Prostate gland (tissue), 2 donors: Measurements from ENCODE around the gene GPR42. TPM values are rescaled to one million over a fixed set of nuclear protein-coding genes. Genes with fewer than 3 reads are reported as not detected.
A peak's percentile ranks its signal among the peaks of the same experiment; 100 is the strongest.

Experiments
- DNase-seq: peaks from one replicate; pipeline ENCODE4 v3.0.0-alpha.2; 2019; ENCODE audit warnings: low spot score
- H3K27ac ChIP-seq, 2 donors: fragments of 200-600 bp; sonication (generic); 2 replicates each; pipeline ENCODE4 v1.5.1; 2017 to 2019
- H3K27me3 ChIP-seq: fragments of 200-600 bp; sonication (generic); replicated peaks from 2 replicates; pipeline ENCODE4 v1.5.1; 2019; ENCODE audit not compliant: insufficient read depth
- H3K36me3 ChIP-seq, 2 donors: fragments of 200-600 bp; sonication (generic); 1 replicate in 1 of 2; 2 replicates in 1 of 2; pipeline versions ENCODE4 v1.5.1 to v1.8.1; 2017 to 2019
- H3K4me1 ChIP-seq: fragments of 200-600 bp; sonication (generic); replicated peaks from 2 replicates; pipeline ENCODE4 v1.5.1; 2019
- H3K4me3 ChIP-seq, 2 donors: fragments of 200-600 bp; sonication (generic); 2 replicates each; pipeline ENCODE4 v1.5.1; 2017 to 2019
- H3K9me3 ChIP-seq: fragments of 200-600 bp; sonication (generic); 2 replicates; pipeline ENCODE4 v1.5.1; 2017
- CTCF ChIP-seq, 4 experiments: fragments of 200-600 bp in 2 of 4; fragments of 450-650 bp in 2 of 4; sonication (generic) in 2 of 4; IDR thresholded peaks; 1 replicate in 3 of 4; 2 replicates in 1 of 4; pipeline ENCODE4 v1.5.1; 2016 to 2019; ENCODE audit warnings: antibody characterized with exemption in 4 of 4, mild to moderate bottlenecking in 2 of 4, moderate library complexity in 2 of 4
- POLR2A ChIP-seq: fragments of 450-650 bp; IDR thresholded peaks from one replicate; pipeline ENCODE4 v1.6.1; 2016; ENCODE audit warnings: antibody characterized with exemption, mild to moderate bottlenecking
- POLR2AphosphoS5 ChIP-seq: sonication (generic); formaldehyde crosslinking; IDR thresholded peaks from one replicate; pipeline ENCODE4 v1.6.1; 2017; ENCODE audit warnings: antibody characterized with exemption
- WGBS: methylation state at CpG from one replicate; pipeline ENCODE4 v1.1.5; 2018; 5-methylcytosine and 5-hydroxymethylcytosine counted together
- intact Hi-C: fragments of 100-400 bp; cut with DNase I; formaldehyde crosslinking; loops from one replicate; pipeline ENCODE4 v1.14.2; 2022
- total RNA-seq, 2 donors: library from RNA; depleted of rRNA; stranded (reverse); fragments of >200 nt; gene quantifications; one replicate each; pipeline ENCODE4 v1.1.0, GENCODE V29; 2016

Gene GPR42
- total RNA-seq, 2 donors from 2014 or later: not detected

DNA sequence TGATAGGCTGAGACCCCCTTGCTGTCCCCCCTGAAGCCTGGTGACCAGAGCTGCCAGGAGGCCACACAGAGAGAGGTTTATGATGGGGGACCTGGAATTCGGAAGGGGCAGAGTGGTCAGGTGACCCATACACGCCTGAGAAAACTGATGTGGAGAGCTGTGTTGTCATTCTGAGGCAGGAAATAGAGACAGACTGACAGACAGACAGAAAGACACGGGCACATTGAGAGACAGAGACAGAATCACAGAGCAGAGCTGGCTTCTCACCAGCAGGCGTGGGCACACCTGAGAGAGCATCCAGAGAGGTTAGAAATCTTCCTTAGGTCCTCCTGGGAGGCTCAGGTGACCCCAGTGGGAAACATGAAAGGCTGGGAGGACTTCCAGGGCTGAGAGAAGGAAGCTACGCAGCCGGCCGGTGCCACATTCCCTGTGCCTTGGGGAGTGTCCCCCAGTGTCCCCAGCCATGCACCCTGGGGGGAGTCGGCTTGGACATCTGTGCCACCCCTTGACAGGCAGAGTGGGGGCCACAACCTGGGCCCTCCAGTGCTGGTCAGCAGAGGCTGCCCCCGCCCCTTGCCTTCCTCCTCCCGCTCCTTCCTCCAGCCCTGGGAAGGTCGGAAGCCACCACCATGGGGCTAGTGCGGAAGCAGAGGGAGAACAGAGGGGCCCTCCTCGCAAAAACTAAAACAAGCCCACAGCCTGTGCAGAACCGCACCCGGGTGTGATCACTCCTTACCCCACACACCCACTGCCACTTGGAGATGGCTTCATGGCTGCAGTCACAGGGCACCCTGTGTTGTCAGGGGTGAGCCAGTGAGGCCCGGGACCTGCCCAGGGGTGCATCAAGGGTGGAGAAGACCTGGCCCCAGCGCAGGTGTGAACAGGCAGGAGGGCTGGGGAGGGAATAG lies 21.0 kb upstream of the GPR42 start:
- Histone ChIP-seq H3K9me3 (no peaks in the 10 kb centered on the region), H3K4me3 (no peak overlapping the region), H3K36me3 (no peaks in the 10 kb centered on the region), H3K27ac (no peak overlapping the region), H3K4me1 (no peaks in the 10 kb centered on the region), H3K27me3 (peaks cover 3% of the 10 kb centered on the region)
- no peak for TF ChIP-seq POLR2A
- TF ChIP-seq POLR2AphosphoS5: no peak
- TF ChIP-seq CTCF (IDR thresholded peaks at IDR 0.05): no peak
- no peak for DNase-seq
- 73% methylated on average over 17 of the region's 17 CpGs for WGBS
- intact Hi-C loops: loop anchor here (5.0 to 10.0 kb wide), 2 partner anchors 147 to 365 kb away; partner anchors contain the start of gene KMT2B

GRCh38 chr19:35350591-35350990 lies 20.3 kb upstream of the GPR42 start:
- TF ChIP-seq POLR2AphosphoS5: no peak
- intact Hi-C loops: loop anchor here (5.0 to 10.0 kb wide), 2 partner anchors 147 to 364 kb away; partner anchors contain the start of gene KMT2B
- Histone ChIP-seq H3K27me3 (peaks cover 3% of the 10 kb centered on the region), H3K36me3 (no peaks in the 10 kb centered on the region), H3K27ac (no peak overlapping the region), H3K4me1 (no peaks in the 10 kb centered on the region), H3K4me3 (no peak overlapping the region), H3K9me3 (no peaks in the 10 kb centered on the region)
- WGBS: 67% methylated on average over 7 of the region's 7 CpGs
- no peak for DNase-seq

DNA sequence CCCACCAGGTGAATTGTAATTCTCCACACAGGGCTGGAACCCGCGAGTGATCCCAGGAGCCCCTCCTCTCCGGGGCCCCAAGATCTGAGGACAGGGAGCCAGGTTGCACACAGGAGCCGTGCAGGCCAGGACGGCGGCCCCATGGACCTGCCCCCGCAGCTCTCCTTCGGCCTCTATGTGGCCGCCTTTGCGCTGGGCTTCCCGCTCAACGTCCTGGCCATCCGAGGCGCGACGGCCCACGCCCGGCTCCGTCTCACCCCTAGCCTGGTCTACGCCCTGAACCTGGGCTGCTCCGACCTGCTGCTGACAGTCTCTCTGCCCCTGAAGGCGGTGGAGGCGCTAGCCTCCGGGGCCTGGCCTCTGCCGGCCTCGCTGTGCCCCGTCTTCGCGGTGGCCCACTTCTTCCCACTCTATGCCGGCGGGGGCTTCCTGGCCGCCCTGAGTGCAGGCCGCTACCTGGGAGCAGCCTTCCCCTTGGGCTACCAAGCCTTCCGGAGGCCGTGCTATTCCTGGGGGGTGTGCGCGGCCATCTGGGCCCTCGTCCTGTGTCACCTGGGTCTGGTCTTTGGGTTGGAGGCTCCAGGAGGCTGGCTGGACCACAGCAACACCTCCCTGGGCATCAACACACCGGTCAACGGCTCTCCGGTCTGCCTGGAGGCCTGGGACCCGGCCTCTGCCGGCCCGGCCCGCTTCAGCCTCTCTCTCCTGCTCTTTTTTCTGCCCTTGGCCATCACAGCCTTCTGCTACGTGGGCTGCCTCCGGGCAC lies 19.3 kb upstream of the GPR42 start:
- intact Hi-C loops: loop anchor here (2.0 to 10.0 kb wide), 3 partner anchors 117 to 363 kb away; partner anchors contain the start of gene KMT2B
- H3K27ac ChIP-seq: no peak overlapping the region
- no peaks in the 10 kb centered on the region for H3K27me3 ChIP-seq
- TF ChIP-seq CTCF (IDR thresholded peaks at IDR 0.05) (no peak), POLR2AphosphoS5 (no peak), POLR2A (no peak)
- H3K4me1 ChIP-seq: no peaks in the 10 kb centered on the region
- H3K36me3 ChIP-seq: no peaks in the 10 kb centered on the region
- H3K4me3 ChIP-seq: no peak overlapping the region
- H3K9me3 ChIP-seq: no peaks in the 10 kb centered on the region
- no peak for DNase-seq
- 91% methylated on average over 47 of the region's 47 CpGs for WGBS

- TF ChIP-seq POLR2AphosphoS5: no peak
- TF ChIP-seq CTCF (IDR thresholded peaks at IDR 0.05): no peak
- TF ChIP-seq POLR2A: no peak
- intact Hi-C loops: loop anchor here (2.0 to 10.0 kb wide), 3 partner anchors 117 to 363 kb away; partner anchors contain the start of gene KMT2B
- Histone ChIP-seq H3K27ac (no peak overlapping the region), H3K9me3 (no peaks in the 10 kb centered on the region), H3K4me3 (no peak overlapping the region), H3K4me1 (no peaks in the 10 kb centered on the region), H3K36me3 (no peaks in the 10 kb centered on the region), H3K27me3 (no peaks in the 10 kb centered on the region)
- WGBS: 89% methylated on average over 18 of the region's 18 CpGs
- DNase-seq: no peak
Measured at GRCh38 chr19:35352177-35352447, 18.8 kb upstream of the GPR42 start.

DNA sequence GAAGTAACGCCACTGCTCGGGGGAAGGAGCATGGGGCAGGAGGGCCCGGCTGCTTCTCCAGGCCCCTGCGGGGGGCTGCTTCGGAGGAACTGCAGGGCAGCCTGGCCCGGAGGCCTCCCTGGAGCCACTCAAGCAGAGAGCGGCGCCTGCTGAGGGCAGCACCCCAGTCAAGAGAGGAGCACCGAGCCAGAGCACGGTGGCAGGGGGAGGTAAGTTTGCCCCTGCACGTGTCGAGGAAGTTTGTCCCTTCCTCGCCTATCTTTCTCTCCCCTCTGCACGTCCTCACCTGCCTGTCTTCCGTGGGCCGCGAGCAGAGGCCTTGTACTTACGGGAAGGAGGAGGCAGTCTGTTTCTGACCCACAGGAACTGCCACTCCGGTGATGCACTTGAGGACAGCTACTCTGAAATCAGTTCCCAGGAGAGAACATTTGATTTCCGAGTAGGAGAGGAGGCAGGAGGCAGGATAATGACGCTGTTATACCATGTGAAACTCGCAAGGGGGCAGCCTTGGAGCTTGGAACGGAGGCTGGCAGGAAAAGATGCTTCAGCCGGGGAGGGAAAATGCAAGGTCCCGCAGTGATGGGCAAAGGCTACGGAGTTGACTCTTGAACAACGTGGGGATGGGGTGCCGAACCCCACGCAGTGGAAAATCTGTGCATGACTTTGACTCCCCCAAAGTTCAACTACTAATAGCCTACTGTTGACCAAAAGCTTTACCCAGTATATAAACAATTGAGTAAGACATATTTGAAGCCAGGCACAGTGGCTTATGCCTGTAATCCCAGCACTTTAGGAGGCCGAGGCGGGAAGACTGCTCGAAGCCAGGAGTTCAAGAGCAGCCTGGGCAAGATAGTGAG lies 18.2 kb upstream of the GPR42 start:
- WGBS: 38% methylated on average over 32 of the region's 32 CpGs
- Histone ChIP-seq H3K4me1 (no peaks in the 10 kb centered on the region), H3K27me3 (no peaks in the 10 kb centered on the region), H3K4me3 (no peak overlapping the region), H3K27ac (no peak overlapping the region), H3K36me3 (no peaks in the 10 kb centered on the region), H3K9me3 (no peaks in the 10 kb centered on the region)
- TF ChIP-seq POLR2A (no peak), CTCF (IDR thresholded peaks at IDR 0.05) (peak in 3 of 4 experiments; percentile 63 to 82 (median 79)), POLR2AphosphoS5 (peak; percentile 66)
- peak; percentile 64 for DNase-seq
- intact Hi-C loops: loop anchor here (2.0 to 10.0 kb wide), 3 partner anchors 116 to 362 kb away; partner anchors contain the start of gene KMT2B
